CD4-positive, alpha-beta T cell treated with Interferon alpha-2 for 1 hour (primary cell): ENCODE data around the gene ANKS3.

Experiments
- DNase-seq, 2 donors: peaks; one replicate each; pipeline ENCODE4 v3.0.0-alpha.2; 2020 to 2022

The ANKS3 gene

GRCh38 chr16:4664538-4665418 lies 69.3 kb downstream of the ANKS3 start:
- peak; percentile 45 to 70 for DNase-seq

GRCh38 chr16:4663777-4664465 lies 70.2 kb downstream of the ANKS3 start:
- DNase-seq, result peak in 1 of 2 donors; percentile 55

GRCh38 chr16:4663465-4663776 lies 70.7 kb downstream of the ANKS3 start:
- DNase-seq, result no peak

GRCh38 chr16:4661661-4662060 lies 72.4 kb downstream of the ANKS3 start:
- DNase-seq, result no peak

- peak; percentile 34 to 77 for DNase-seq
Measured at GRCh38 chr16:4660454-4661007, 73.5 kb downstream of the ANKS3 start.

- DNase-seq, result no peak
Measured at GRCh38 chr16:4659363-4660353, 74.4 kb downstream of the ANKS3 start.

GRCh38 chr16:4656695-4657686 lies 77.1 kb downstream of the ANKS3 start:
- DNase-seq, result no peak

GRCh38 chr16:4656221-4656620 lies 77.8 kb downstream of the ANKS3 start:
- DNase-seq, result no peak

- no peak for DNase-seq
Measured at GRCh38 chr16:4655801-4656200, 78.3 kb downstream of the ANKS3 start.

GRCh38 chr16:4654964-4655590 lies 79.0 kb downstream of the ANKS3 start:
- no peak for DNase-seq

- DNase-seq, result no peak
Measured at GRCh38 chr16:4654011-4654963, 79.8 kb downstream of the ANKS3 start.

GRCh38 chr16:4652561-4652960 lies 81.5 kb downstream of the ANKS3 start:
- no peak for DNase-seq

GRCh38 chr16:4651827-4652226 lies 82.2 kb downstream of the ANKS3 start:
- no peak for DNase-seq

GRCh38 chr16:4650443-4651074 lies 83.5 kb downstream of the ANKS3 start:
- DNase-seq, result peak; percentile 78 to 84

GRCh38 chr16:4649744-4650442 lies 84.2 kb downstream of the ANKS3 start:
- peak in 1 of 2 donors; percentile 18 for DNase-seq

- no peak for DNase-seq
Measured at GRCh38 chr16:4648917-4649316, 85.2 kb downstream of the ANKS3 start.

- DNase-seq, result no peak
Measured at GRCh38 chr16:4647644-4647980, 86.5 kb downstream of the ANKS3 start.

GRCh38 chr16:4646773-4647643 lies 87.1 kb downstream of the ANKS3 start:
- DNase-seq, result no peak
